ENCODE results near the gene TPSAB1. TPM values are rescaled to one million over a fixed set of nuclear protein-coding genes. Genes with fewer than 3 reads are reported as not detected.
"Not testable (repeated sequence)": the region's sequence is repeated elsewhere in the genome, so short reads cannot be mapped to it uniquely, and the experiment has no call there.

TPSAB1 gene
- 11.6 TPM for total RNA-seq

GRCh38 chr16:1240436-1240835 lies at the start of gene TPSAB1:
Gene TPSAB1 (plus strand): TSS chr16:1240705. CDS start chr16:1240939, 234 bp downstream.
- DNase-seq: not testable (repeated sequence)

- not testable (repeated sequence) for DNase-seq
Measured at GRCh38 chr16:1190789-1191188, 49.7 kb upstream of the TPSAB1 start.

- no peak for DNase-seq
Measured at GRCh38 chr16:1192384-1193073, 48.0 kb upstream of the TPSAB1 start.

- DNase-seq: no peak
Measured at GRCh38 chr16:1193143-1193824, 47.2 kb upstream of the TPSAB1 start.

- no peak for DNase-seq
Measured at GRCh38 chr16:1193825-1194581, 46.5 kb upstream of the TPSAB1 start.

- DNase-seq: no peak
Measured at GRCh38 chr16:1194665-1195392, 45.7 kb upstream of the TPSAB1 start.

- DNase-seq: no peak
Measured at GRCh38 chr16:1195393-1195666, 45.2 kb upstream of the TPSAB1 start.

- no peak for DNase-seq
Measured at GRCh38 chr16:1196494-1196893, 44.0 kb upstream of the TPSAB1 start.

- DNase-seq: no peak
Measured at GRCh38 chr16:1197237-1197866, 43.2 kb upstream of the TPSAB1 start.

- no peak for DNase-seq
Measured at GRCh38 chr16:1198194-1198593, 42.3 kb upstream of the TPSAB1 start.

GRCh38 chr16:1198671-1199346 lies 41.7 kb upstream of the TPSAB1 start:
- DNase-seq: not testable (repeated sequence)

GRCh38 chr16:1199347-1200013 lies 41.0 kb upstream of the TPSAB1 start:
- DNase-seq: no peak

- no peak for DNase-seq
Measured at GRCh38 chr16:1200014-1200627, 40.4 kb upstream of the TPSAB1 start.

- no peak for DNase-seq
Measured at GRCh38 chr16:1201444-1201843, 39.1 kb upstream of the TPSAB1 start.

- no peak for DNase-seq
Measured at GRCh38 chr16:1202274-1202673, 38.2 kb upstream of the TPSAB1 start.

GRCh38 chr16:1204933-1205332 lies 35.6 kb upstream of the TPSAB1 start:
- no peak for DNase-seq

GRCh38 chr16:1206326-1206725 lies 34.2 kb upstream of the TPSAB1 start:
- no peak for DNase-seq

- no peak for DNase-seq
Measured at GRCh38 chr16:1206786-1207185, 33.7 kb upstream of the TPSAB1 start.

GRCh38 chr16:1208239-1208830 lies 32.2 kb upstream of the TPSAB1 start:
- no peak for DNase-seq

- DNase-seq: no peak
Measured at GRCh38 chr16:1209081-1209480, 31.4 kb upstream of the TPSAB1 start.
